Measurements from ENCODE around the gene C1orf232. TPM values are rescaled to one million over a fixed set of nuclear protein-coding genes. Genes with fewer than 3 reads are reported as not detected.
A peak's percentile ranks its signal among the peaks of the same experiment; 100 is the strongest.

The C1orf232 gene
- total RNA-seq = not detected
- polyA plus RNA-seq = not detected
- long read RNA-seq, donor 1 = 0 reads
- long read RNA-seq, donor 2 = 0 reads
- long read RNA-seq, donor 3 = 0 reads
- long read RNA-seq, donor 4 = 0 reads
- long read RNA-seq, donor 5 = 0 reads
- long read RNA-seq, donor 6 = 0 reads
- long read RNA-seq, donor 7 = 0 reads
- long read RNA-seq, donor 8 = 0 reads
- long read RNA-seq, donor 9 = 0 reads
- long read RNA-seq, donor 10 = 0 reads

GRCh38 chr1:26168410-26169197 is at the start of gene C1orf232:
TSS of gene C1orf232 (minus strand) at chr1:26168963. CDS start at chr1:26168499, 464 bp downstream.
- peaks cover 6 to 38% of the 10 kb centered on the region in 2 donors for H3K27me3 ChIP-seq (ENCODE audit: control insufficient read depth in 2 of 2, insufficient read depth in 1 of 2, low read length in 1 of 2)
- 92% methylated on average over 5 of the region's 5 CpGs for WGBS
- H3K36me3 ChIP-seq (ENCODE audit: control insufficient read depth in 2 of 2, insufficient read depth in 2 of 2, low read length in 1 of 2) = peaks cover 2 to 3% of the 10 kb centered on the region in 2 donors
- H3K4me3 ChIP-seq (ENCODE audit: low read length in 2 of 2) = peak within 1 kb of the TSS; percentile 67 to 87
- no peak for DNase-seq (ENCODE audit: low read depth in 6 of 9, low spot score in 9 of 9)
- H3K27ac ChIP-seq (ENCODE audit: low read depth in 1 of 2, low read length in 1 of 2) = peak within 1 kb of the TSS in 1 of 2 donors; percentile 68
- H3K4me1 ChIP-seq (ENCODE audit: control insufficient read depth in 2 of 2, insufficient read depth in 2 of 2, low read length in 2 of 2) = peaks cover 15 to 37% of the 10 kb centered on the region in 2 donors
- H3K9me3 ChIP-seq (ENCODE audit: control insufficient read depth in 2 of 2, insufficient read depth in 1 of 2, low read length in 1 of 2) = no peaks in the 10 kb centered on the region

- Histone ChIP-seq H3K27ac (ENCODE audit: low read depth in 1 of 2, low read length in 1 of 2) (no peak overlapping the region), H3K9me3 (ENCODE audit: control insufficient read depth in 2 of 2, insufficient read depth in 1 of 2, low read length in 1 of 2) (no peaks in the 10 kb centered on the region), H3K4me1 (ENCODE audit: control insufficient read depth in 2 of 2, insufficient read depth in 2 of 2, low read length in 2 of 2) (no peaks in the 10 kb centered on the region), H3K36me3 (ENCODE audit: control insufficient read depth in 2 of 2, insufficient read depth in 2 of 2, low read length in 1 of 2) (no peaks in the 10 kb centered on the region), H3K27me3 (ENCODE audit: control insufficient read depth in 2 of 2, insufficient read depth in 1 of 2, low read length in 1 of 2) (peaks cover 0 to 6% of the 10 kb centered on the region in 2 donors), H3K4me3 (ENCODE audit: low read length in 2 of 2) (no peak overlapping the region)
- DNase-seq (ENCODE audit: low read depth in 6 of 9, low spot score in 9 of 9) = no peak
- 55% methylated on average over 3 of the region's 3 CpGs for WGBS
Measured at GRCh38 chr1:26215246-26215645, 46.5 kb upstream of the C1orf232 start.

GRCh38 chr1:26213335-26213905 is 44.7 kb upstream of the C1orf232 start:
- H3K9me3 ChIP-seq (ENCODE audit: control insufficient read depth in 2 of 2, insufficient read depth in 1 of 2, low read length in 1 of 2) = no peaks in the 10 kb centered on the region
- no peak for DNase-seq (ENCODE audit: low read depth in 6 of 9, low spot score in 9 of 9)
- peaks cover 0 to 3% of the 10 kb centered on the region in 2 donors for H3K27me3 ChIP-seq (ENCODE audit: control insufficient read depth in 2 of 2, insufficient read depth in 1 of 2, low read length in 1 of 2)

GRCh38 chr1:26212726-26213125 is 44.0 kb upstream of the C1orf232 start:
- no peaks in the 10 kb centered on the region for H3K4me1 ChIP-seq (ENCODE audit: control insufficient read depth in 2 of 2, insufficient read depth in 2 of 2, low read length in 2 of 2)
- no peaks in the 10 kb centered on the region for H3K9me3 ChIP-seq (ENCODE audit: control insufficient read depth in 2 of 2, insufficient read depth in 1 of 2, low read length in 1 of 2)
- DNase-seq (ENCODE audit: low read depth in 6 of 9, low spot score in 9 of 9) = no peak
- peaks cover 0 to 3% of the 10 kb centered on the region in 2 donors for H3K27me3 ChIP-seq (ENCODE audit: control insufficient read depth in 2 of 2, insufficient read depth in 1 of 2, low read length in 1 of 2)
- H3K4me3 ChIP-seq (ENCODE audit: low read length in 2 of 2) = no peak overlapping the region
- WGBS = 97% methylated on average over 5 of the region's 5 CpGs
- H3K27ac ChIP-seq (ENCODE audit: low read depth in 1 of 2, low read length in 1 of 2) = no peak overlapping the region
- no peaks in the 10 kb centered on the region for H3K36me3 ChIP-seq (ENCODE audit: control insufficient read depth in 2 of 2, insufficient read depth in 2 of 2, low read length in 1 of 2)

More at GRCh38 chr1:26213335-26213905, 44.7 kb upstream of the C1orf232 start:
- no peaks in the 10 kb centered on the region for H3K36me3 ChIP-seq (ENCODE audit: control insufficient read depth in 2 of 2, insufficient read depth in 2 of 2, low read length in 1 of 2)
- no peak overlapping the region for H3K27ac ChIP-seq (ENCODE audit: low read depth in 1 of 2, low read length in 1 of 2)
- no peak overlapping the region for H3K4me3 ChIP-seq (ENCODE audit: low read length in 2 of 2)
- WGBS = 97% methylated on average over 6 of the region's 6 CpGs
- no peaks in the 10 kb centered on the region for H3K4me1 ChIP-seq (ENCODE audit: control insufficient read depth in 2 of 2, insufficient read depth in 2 of 2, low read length in 2 of 2)

- Histone ChIP-seq H3K4me1 (ENCODE audit: control insufficient read depth in 2 of 2, insufficient read depth in 2 of 2, low read length in 2 of 2) (no peaks in the 10 kb centered on the region), H3K9me3 (ENCODE audit: control insufficient read depth in 2 of 2, insufficient read depth in 1 of 2, low read length in 1 of 2) (no peaks in the 10 kb centered on the region), H3K27me3 (ENCODE audit: control insufficient read depth in 2 of 2, insufficient read depth in 1 of 2, low read length in 1 of 2) (no peaks in the 10 kb centered on the region), H3K4me3 (ENCODE audit: low read length in 2 of 2) (no peak overlapping the region), H3K36me3 (ENCODE audit: control insufficient read depth in 2 of 2, insufficient read depth in 2 of 2, low read length in 1 of 2) (no peaks in the 10 kb centered on the region), H3K27ac (ENCODE audit: low read depth in 1 of 2, low read length in 1 of 2) (no peak overlapping the region)
- DNase-seq (ENCODE audit: low read depth in 6 of 9, low spot score in 9 of 9) = no peak
- WGBS = 92% methylated on average over 5 of the region's 5 CpGs
Measured at GRCh38 chr1:26210147-26210870, 41.5 kb upstream of the C1orf232 start.

- Histone ChIP-seq H3K36me3 (ENCODE audit: control insufficient read depth in 2 of 2, insufficient read depth in 2 of 2, low read length in 1 of 2) (no peaks in the 10 kb centered on the region), H3K4me1 (ENCODE audit: control insufficient read depth in 2 of 2, insufficient read depth in 2 of 2, low read length in 2 of 2) (peaks cover 13 to 24% of the 10 kb centered on the region in 2 donors), H3K4me3 (ENCODE audit: low read length in 2 of 2) (no peak overlapping the region), H3K9me3 (ENCODE audit: control insufficient read depth in 2 of 2, insufficient read depth in 1 of 2, low read length in 1 of 2) (peaks cover 0 to 3% of the 10 kb centered on the region in 2 donors), H3K27me3 (ENCODE audit: control insufficient read depth in 2 of 2, insufficient read depth in 1 of 2, low read length in 1 of 2) (peaks cover 0 to 5% of the 10 kb centered on the region in 2 donors), H3K27ac (ENCODE audit: low read depth in 1 of 2, low read length in 1 of 2) (no peak overlapping the region)
- WGBS = 95% methylated on average over 9 of the region's 9 CpGs
- DNase-seq (ENCODE audit: low read depth in 6 of 9, low spot score in 9 of 9) = no peak
Measured at GRCh38 chr1:26203642-26204318, 35.0 kb upstream of the C1orf232 start.

- Histone ChIP-seq H3K36me3 (ENCODE audit: control insufficient read depth in 2 of 2, insufficient read depth in 2 of 2, low read length in 1 of 2) (no peaks in the 10 kb centered on the region), H3K9me3 (ENCODE audit: control insufficient read depth in 2 of 2, insufficient read depth in 1 of 2, low read length in 1 of 2) (peaks cover 0 to 3% of the 10 kb centered on the region in 2 donors), H3K27ac (ENCODE audit: low read depth in 1 of 2, low read length in 1 of 2) (peak overlapping the region in 1 of 2 donors; percentile 5), H3K4me3 (ENCODE audit: low read length in 2 of 2) (no peak overlapping the region), H3K27me3 (ENCODE audit: control insufficient read depth in 2 of 2, insufficient read depth in 1 of 2, low read length in 1 of 2) (peaks cover 0 to 5% of the 10 kb centered on the region in 2 donors), H3K4me1 (ENCODE audit: control insufficient read depth in 2 of 2, insufficient read depth in 2 of 2, low read length in 2 of 2) (peaks cover 13 to 24% of the 10 kb centered on the region in 2 donors)
- no peak for DNase-seq (ENCODE audit: low read depth in 6 of 9, low spot score in 9 of 9)
- 98% methylated on average over 5 of the region's 5 CpGs for WGBS
Measured at GRCh38 chr1:26200413-26200812, 31.6 kb upstream of the C1orf232 start.

- DNase-seq (ENCODE audit: low read depth in 6 of 9, low spot score in 9 of 9) = no peak
- WGBS = 97% methylated on average over 11 of the region's 11 CpGs
- H3K4me1 ChIP-seq (ENCODE audit: control insufficient read depth in 2 of 2, insufficient read depth in 2 of 2, low read length in 2 of 2) = peaks cover 13 to 24% of the 10 kb centered on the region in 2 donors
- peaks cover 0 to 3% of the 10 kb centered on the region in 2 donors for H3K9me3 ChIP-seq (ENCODE audit: control insufficient read depth in 2 of 2, insufficient read depth in 1 of 2, low read length in 1 of 2)
- H3K27me3 ChIP-seq (ENCODE audit: control insufficient read depth in 2 of 2, insufficient read depth in 1 of 2, low read length in 1 of 2) = peaks cover 0 to 2% of the 10 kb centered on the region in 2 donors
- H3K27ac ChIP-seq (ENCODE audit: low read depth in 1 of 2, low read length in 1 of 2) = no peak overlapping the region
- no peaks in the 10 kb centered on the region for H3K36me3 ChIP-seq (ENCODE audit: control insufficient read depth in 2 of 2, insufficient read depth in 2 of 2, low read length in 1 of 2)
- H3K4me3 ChIP-seq (ENCODE audit: low read length in 2 of 2) = no peak overlapping the region
Measured at GRCh38 chr1:26197813-26198212, 29.1 kb upstream of the C1orf232 start.

Measured in thymus (tissue), 14 donors.